HG03025 (cell line): ENCODE data around the gene CHST11.
"Not testable (repeated sequence)": the region's sequence is repeated elsewhere in the genome, so short reads cannot be mapped to it uniquely, and the experiment has no call there.

Experiments
- ATAC-seq: cut with Tn5 transposase; IDR thresholded peaks from one replicate; pipeline ENCODE4 v1.9.1; 2021; ENCODE audit warnings: mild to moderate bottlenecking, moderate library complexity; ENCODE audit not compliant: unreplicated experiment, low FRiP score

CHST11 gene

GRCh38 chr12:104775731-104776231, 319.0 kb downstream of the CHST11 start:
- no peak for ATAC-seq

GRCh38 chr12:104779134-104779533, 322.4 kb downstream of the CHST11 start:
- ATAC-seq: no peak

- ATAC-seq: no peak
Observed at GRCh38 chr12:104782296-104782695, 325.5 kb downstream of the CHST11 start.

- ATAC-seq: no peak
Observed at GRCh38 chr12:104784592-104784991, 327.8 kb downstream of the CHST11 start.

- ATAC-seq: no peak
Observed at GRCh38 chr12:104785886-104786285, 329.1 kb downstream of the CHST11 start.

- no peak for ATAC-seq
Observed at GRCh38 chr12:104786352-104786751, 329.6 kb downstream of the CHST11 start.

GRCh38 chr12:104788840-104789271, 332.1 kb downstream of the CHST11 start:
- no peak for ATAC-seq

GRCh38 chr12:104790296-104791125, 333.8 kb downstream of the CHST11 start:
- ATAC-seq: no peak

GRCh38 chr12:104792570-104792969, 335.8 kb downstream of the CHST11 start:
- no peak for ATAC-seq

GRCh38 chr12:104793285-104793684, 336.5 kb downstream of the CHST11 start:
- no peak for ATAC-seq

GRCh38 chr12:104793968-104794367, 337.2 kb downstream of the CHST11 start:
- no peak for ATAC-seq

GRCh38 chr12:104796475-104796862, 339.7 kb downstream of the CHST11 start:
- no peak for ATAC-seq

- ATAC-seq: no peak
Observed at GRCh38 chr12:104799458-104799857, 342.7 kb downstream of the CHST11 start.

GRCh38 chr12:104801005-104801404, 344.3 kb downstream of the CHST11 start:
- ATAC-seq: no peak

- ATAC-seq: no peak
Observed at GRCh38 chr12:104801427-104801826, 344.7 kb downstream of the CHST11 start.

GRCh38 chr12:104802208-104802607, 345.5 kb downstream of the CHST11 start:
- ATAC-seq: no peak

GRCh38 chr12:104805186-104805585, 348.4 kb downstream of the CHST11 start:
- ATAC-seq: no peak

- not testable (repeated sequence) for ATAC-seq
Observed at GRCh38 chr12:104806194-104806593, 349.4 kb downstream of the CHST11 start.

- ATAC-seq: no peak
Observed at GRCh38 chr12:104809251-104809650, 352.5 kb downstream of the CHST11 start.

- ATAC-seq: no peak
Observed at GRCh38 chr12:104809706-104810385, 353.1 kb downstream of the CHST11 start.
